OCI-LY3 (cell line): ENCODE data around the gene ASH1L.
"Not testable (repeated sequence)": the region's sequence is repeated elsewhere in the genome, so short reads cannot be mapped to it uniquely, and the experiment has no call there.

Experiments
- H2AFZ ChIP-seq: fragments of 200-600, 300-600 bp; shearing (Covaris generic); 2 replicates; pipeline ENCODE4 v1.6.0; 2014; ENCODE audit warnings: antibody characterized with exemption, low read depth, low read length
- H3K27ac ChIP-seq: fragments of 200-600, 300-600 bp; sonication (generic); 2 replicates; pipeline ENCODE4 v1.5.1; 2014; ENCODE audit warnings: mild to moderate bottlenecking, low read length, moderate library complexity, mixed read lengths
- H3K27me3 ChIP-seq: fragments of 200-600, 300-600 bp; sonication (generic); 2 replicates; pipeline ENCODE4 v1.6.1; 2014; ENCODE audit warnings: low read depth, low read length, mixed read lengths
- H3K36me3 ChIP-seq: fragments of 200-600, 300-600 bp; sonication (generic); replicated peaks from 2 replicates; pipeline ENCODE3; 2014; ENCODE audit warnings: low read depth, low read length, mixed read lengths
- H3K4me1 ChIP-seq: fragments of 300-600, 200-600 bp; sonication (generic); 2 replicates; pipeline ENCODE4 v1.6.1; 2014; ENCODE audit warnings: low read length, mixed read lengths
- H3K4me2 ChIP-seq: fragments of 200-600, 300-600 bp; sonication (generic); 2 replicates; pipeline ENCODE4 v1.6.1; 2014; ENCODE audit warnings: low read length, mixed read lengths
- H3K4me3 ChIP-seq: fragments of 300-600, 200-600 bp; sonication (generic); 2 replicates; pipeline ENCODE4 v1.5.1; 2014; ENCODE audit warnings: antibody characterized with exemption, mild to moderate bottlenecking, low read length, moderate library complexity
- H3K79me2 ChIP-seq: fragments of 300-600, 200-600 bp; shearing (Covaris generic); 2 replicates; pipeline ENCODE4 v1.6.1; 2014; ENCODE audit warnings: mild to moderate bottlenecking, low read length, mixed read lengths
- H3K9ac ChIP-seq: fragments of 300-600, 200-600 bp; shearing (Covaris generic); 2 replicates; pipeline ENCODE4 v1.6.0; 2014; ENCODE audit warnings: mild to moderate bottlenecking, low read length, moderate library complexity
- H3K9me3 ChIP-seq: fragments of 200-600, 300-600 bp; shearing (Covaris generic); 2 replicates; pipeline ENCODE4 v1.6.1; 2014; ENCODE audit warnings: low read length, mixed read lengths; ENCODE audit not compliant: insufficient read depth
- H4K20me1 ChIP-seq: fragments of 200-600, 300-600 bp; sonication (generic); 2 replicates; pipeline ENCODE4 v1.6.1; 2016; ENCODE audit warnings: low read length, mixed read lengths; ENCODE audit not compliant: insufficient read depth
- EZH2phosphoT487 ChIP-seq: fragments of 200-600 bp; shearing (Covaris generic); IDR thresholded peaks from 2 replicates; pipeline ENCODE4 v1.6.1; 2018; ENCODE audit warnings: antibody characterized with exemption, mixed run types, low read depth
- TF ChIP-seq, protein P1 (sequence below): fragments of 200-600, 300-600 bp; sonication (generic); IDR thresholded peaks from 2 replicates; pipeline ENCODE4 v1.5.1; 2014; ENCODE audit warnings: antibody characterized with exemption, low read length, low read depth

Gene ASH1L

DNA sequence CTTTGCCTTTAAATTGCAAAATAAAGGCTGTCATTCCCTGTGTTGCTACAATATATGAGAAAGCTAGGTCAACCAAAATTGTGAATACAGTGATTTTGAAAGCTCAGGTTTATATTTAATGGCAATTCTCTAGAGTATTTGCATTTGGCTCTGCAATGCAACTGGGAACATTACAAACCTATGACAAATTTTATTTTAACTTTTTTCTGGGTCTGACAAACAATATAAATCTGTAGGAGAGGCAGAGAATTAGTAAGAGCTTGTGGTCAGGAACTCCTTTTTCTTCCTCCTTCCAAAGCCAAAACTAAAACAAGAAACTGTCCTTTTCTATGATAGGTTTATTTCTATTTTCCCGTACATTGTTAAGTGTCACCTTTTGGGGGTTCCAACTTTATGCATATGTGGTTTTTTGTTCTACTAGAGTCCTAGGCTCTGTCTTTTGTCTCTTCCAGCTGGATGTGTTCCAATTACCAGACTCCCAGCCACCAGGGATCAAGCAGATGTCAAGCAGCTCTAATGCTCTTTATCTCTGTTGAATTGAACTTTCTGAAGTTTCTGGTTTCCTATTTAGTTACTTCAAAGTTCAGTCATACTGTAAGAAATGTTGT is 106.9 kb downstream of the ASH1L start:
- H3K9ac ChIP-seq: no peak overlapping the region
- H3K9me3 ChIP-seq: no peaks in the 10 kb centered on the region
- H3K4me2 ChIP-seq: no peak overlapping the region
- no peaks in the 10 kb centered on the region; the same call in 1 of the 2 replicates for H4K20me1 ChIP-seq
- no peaks in the 10 kb centered on the region for H3K4me1 ChIP-seq
- H3K4me3 ChIP-seq: no peak overlapping the region
- H3K27me3 ChIP-seq: no peaks in the 10 kb centered on the region
- TF ChIP-seq, protein P1, sequence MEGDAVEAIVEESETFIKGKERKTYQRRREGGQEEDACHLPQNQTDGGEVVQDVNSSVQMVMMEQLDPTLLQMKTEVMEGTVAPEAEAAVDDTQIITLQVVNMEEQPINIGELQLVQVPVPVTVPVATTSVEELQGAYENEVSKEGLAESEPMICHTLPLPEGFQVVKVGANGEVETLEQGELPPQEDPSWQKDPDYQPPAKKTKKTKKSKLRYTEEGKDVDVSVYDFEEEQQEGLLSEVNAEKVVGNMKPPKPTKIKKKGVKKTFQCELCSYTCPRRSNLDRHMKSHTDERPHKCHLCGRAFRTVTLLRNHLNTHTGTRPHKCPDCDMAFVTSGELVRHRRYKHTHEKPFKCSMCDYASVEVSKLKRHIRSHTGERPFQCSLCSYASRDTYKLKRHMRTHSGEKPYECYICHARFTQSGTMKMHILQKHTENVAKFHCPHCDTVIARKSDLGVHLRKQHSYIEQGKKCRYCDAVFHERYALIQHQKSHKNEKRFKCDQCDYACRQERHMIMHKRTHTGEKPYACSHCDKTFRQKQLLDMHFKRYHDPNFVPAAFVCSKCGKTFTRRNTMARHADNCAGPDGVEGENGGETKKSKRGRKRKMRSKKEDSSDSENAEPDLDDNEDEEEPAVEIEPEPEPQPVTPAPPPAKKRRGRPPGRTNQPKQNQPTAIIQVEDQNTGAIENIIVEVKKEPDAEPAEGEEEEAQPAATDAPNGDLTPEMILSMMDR: no peak
- TF ChIP-seq EZH2phosphoT487: no peak
- H3K27ac ChIP-seq: no peak overlapping the region
- H3K79me2 ChIP-seq: no peaks in the 10 kb centered on the region
- H3K36me3 ChIP-seq: peaks cover 20% of the 10 kb centered on the region
- no peak overlapping the region for H2AFZ ChIP-seq

DNA sequence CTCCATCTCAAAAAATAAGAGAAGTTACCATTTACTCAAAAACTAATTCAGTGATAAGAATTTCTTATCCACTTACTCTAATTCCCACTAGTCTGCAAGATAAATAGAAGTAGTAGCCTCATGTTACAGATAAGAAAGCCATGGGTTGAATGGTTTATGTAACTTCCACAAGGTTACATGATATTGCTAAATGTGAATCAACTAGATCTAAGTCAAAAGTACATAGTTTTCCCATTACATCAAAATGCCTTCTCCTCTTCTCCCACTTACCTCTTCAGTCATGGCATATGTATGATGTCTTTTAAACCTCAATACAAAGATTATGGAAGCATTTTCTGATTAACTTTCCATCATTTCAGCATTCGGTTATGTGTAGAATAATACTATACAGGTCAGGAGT is 108.5 kb downstream of the ASH1L start:
- no peaks in the 10 kb centered on the region for H3K4me1 ChIP-seq
- H3K9me3 ChIP-seq: no peaks in the 10 kb centered on the region
- no peak overlapping the region for H3K27ac ChIP-seq
- no peaks in the 10 kb centered on the region for H3K27me3 ChIP-seq
- no peak overlapping the region for H3K9ac ChIP-seq
- H3K4me2 ChIP-seq: no peak overlapping the region
- H2AFZ ChIP-seq: no peak overlapping the region
- TF ChIP-seq, protein P1: no peak
- no peak for TF ChIP-seq EZH2phosphoT487
- no peak overlapping the region for H3K4me3 ChIP-seq
- no peaks in the 10 kb centered on the region; the same call in 1 of the 2 replicates for H4K20me1 ChIP-seq
- no peaks in the 10 kb centered on the region for H3K79me2 ChIP-seq
- peaks cover 18% of the 10 kb centered on the region for H3K36me3 ChIP-seq

DNA sequence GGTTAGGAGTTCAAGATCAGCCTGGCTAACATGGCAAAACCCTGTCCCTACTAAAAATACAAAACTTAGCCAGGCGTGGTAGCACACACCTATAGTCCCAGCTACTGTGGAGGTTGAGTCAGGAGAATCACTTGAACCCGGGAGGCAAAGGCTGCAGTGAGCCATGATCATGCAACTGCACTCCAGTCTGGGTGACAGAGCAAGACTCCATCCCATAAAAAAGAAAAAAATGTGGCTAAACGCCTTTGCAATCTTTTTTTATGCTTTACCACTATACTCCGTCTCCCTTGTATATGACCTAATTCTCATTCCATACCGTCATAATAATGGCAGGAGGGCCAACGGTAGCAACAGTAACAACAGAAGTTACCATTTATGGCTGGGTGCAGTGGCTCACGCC is 109.5 kb downstream of the ASH1L start:
- TF ChIP-seq, protein P1: no peak
- no peak for TF ChIP-seq EZH2phosphoT487
- Histone ChIP-seq H4K20me1 (no peaks in the 10 kb centered on the region; the same call in 1 of the 2 replicates), H3K4me1 (no peaks in the 10 kb centered on the region), H3K4me3 (no peak overlapping the region), H3K79me2 (no peaks in the 10 kb centered on the region), H3K27ac (no peak overlapping the region), H3K27me3 (no peaks in the 10 kb centered on the region), H3K9ac (no peak overlapping the region), H3K36me3 (peaks cover 20% of the 10 kb centered on the region), H2AFZ (no peak overlapping the region), H3K9me3 (no peaks in the 10 kb centered on the region), H3K4me2 (no peak overlapping the region)

DNA sequence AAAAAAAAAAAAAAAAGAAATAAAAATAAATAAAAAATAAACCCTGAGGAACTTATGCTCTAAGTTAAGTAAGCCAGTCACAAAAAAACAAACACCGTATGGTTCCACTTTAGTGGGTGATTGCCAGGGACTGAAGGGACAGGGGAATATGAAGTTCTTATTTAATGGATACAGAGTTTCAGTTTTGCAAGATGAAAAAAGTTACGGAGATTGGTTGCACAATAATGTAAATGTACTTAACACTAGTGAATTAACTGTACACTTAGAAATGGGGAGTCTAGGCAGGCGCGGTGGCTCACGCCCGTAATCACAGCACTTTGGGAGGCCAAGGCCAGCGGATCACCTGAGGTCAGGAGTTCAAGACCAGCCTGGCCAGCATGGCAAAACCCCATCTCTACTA is 111.4 kb downstream of the ASH1L start:
- no peaks in the 10 kb centered on the region for H3K9me3 ChIP-seq
- H3K27ac ChIP-seq: no peak overlapping the region
- H3K36me3 ChIP-seq: peaks cover 20% of the 10 kb centered on the region
- no peak overlapping the region for H3K9ac ChIP-seq
- H3K4me3 ChIP-seq: no peak overlapping the region
- H3K79me2 ChIP-seq: no peaks in the 10 kb centered on the region
- no peak overlapping the region for H3K4me2 ChIP-seq
- H3K4me1 ChIP-seq: no peaks in the 10 kb centered on the region
- no peak overlapping the region for H2AFZ ChIP-seq
- no peaks in the 10 kb centered on the region for H4K20me1 ChIP-seq
- no peaks in the 10 kb centered on the region for H3K27me3 ChIP-seq
- TF ChIP-seq, protein P1: no peak
- no peak for TF ChIP-seq EZH2phosphoT487

DNA sequence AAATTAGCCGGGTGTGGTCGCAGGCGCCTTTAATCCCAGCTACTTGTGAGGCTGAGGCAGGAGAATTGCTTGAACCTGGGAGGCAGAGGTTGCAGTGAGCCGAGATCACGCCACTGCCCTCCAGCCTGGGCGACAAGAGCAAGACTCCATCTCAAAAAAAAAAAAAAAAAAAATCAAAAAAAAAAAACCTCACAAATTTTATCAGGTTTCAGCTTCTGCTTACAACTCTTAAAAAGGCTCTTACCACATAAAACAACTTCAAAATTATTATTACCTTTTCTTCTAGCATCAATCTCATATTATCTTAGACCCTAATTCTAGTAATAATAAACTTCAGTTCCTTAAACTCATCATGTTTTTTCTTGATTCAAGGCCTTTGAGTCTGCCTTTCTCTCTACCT is 120.2 kb downstream of the ASH1L start:
- not testable (repeated sequence) for H3K79me2 ChIP-seq, H3K4me2 ChIP-seq, H3K9ac ChIP-seq, H2AFZ ChIP-seq, H4K20me1 ChIP-seq, H3K4me3 ChIP-seq, H3K9me3 ChIP-seq, H3K4me1 ChIP-seq, H3K27me3 ChIP-seq, H3K27ac ChIP-seq
- H3K36me3 ChIP-seq: peaks cover 13% of the 10 kb centered on the region
